ENCODE measurements around the gene ACTR3C. TPM values are rescaled to one million over a fixed set of nuclear protein-coding genes. Genes with fewer than 3 reads are reported as not detected.

ACTR3C gene
- total and polyA plus RNA-seq, 2 donors (not counting 1 experiment from before 2014, with no cell fraction given): 4.0 to 20.7 TPM

Other genes starting within 250 kb of the ACTR3C start
- 12.8 and 15.5 TPM in 2 replicates for gene LRRC61, start 190 bp downstream of the ACTR3C start, total RNA-seq
- 5.3 and 12.9 TPM in 2 replicates for gene LRRC61, start 190 bp downstream of the ACTR3C start, polyA plus RNA-seq
- gene RARRES2, start 18.1 kb upstream of the ACTR3C start, total RNA-seq: 0.46 TPM in 1 of 2 replicates, not detected in the other
- not detected in 2 replicates for gene RARRES2, start 18.1 kb upstream of the ACTR3C start, polyA plus RNA-seq
- 190 and 193 TPM in 2 replicates for gene REPIN1, start 45.3 kb upstream of the ACTR3C start, total RNA-seq
- 126 and 165 TPM in 2 replicates for gene REPIN1, start 45.3 kb upstream of the ACTR3C start, polyA plus RNA-seq
- gene ZNF775, start 55.8 kb upstream of the ACTR3C start, total RNA-seq: 12.1 and 12.5 TPM in 2 replicates
- gene ZNF775, start 55.8 kb upstream of the ACTR3C start, polyA plus RNA-seq: 3.7 and 4.2 TPM in 2 replicates
- 0.47 and 0.78 TPM in 2 replicates for gene GIMAP8, start 127.1 kb upstream of the ACTR3C start, total RNA-seq
- gene GIMAP8, start 127.1 kb upstream of the ACTR3C start, polyA plus RNA-seq: 0.34 and 0.52 TPM in 2 replicates
- 0.30 and 0.41 TPM in 2 replicates for gene GIMAP7, start 191.3 kb upstream of the ACTR3C start, total RNA-seq
- 0.16 and 1.7 TPM in 2 replicates for gene GIMAP7, start 191.3 kb upstream of the ACTR3C start, polyA plus RNA-seq
- 0.27 and 0.85 TPM in 2 replicates for gene GIMAP4, start 243.8 kb upstream of the ACTR3C start, total RNA-seq
- 0.30 and 0.66 TPM in 2 replicates for gene GIMAP4, start 243.8 kb upstream of the ACTR3C start, polyA plus RNA-seq